T47D (cell line): ENCODE results near the gene ZNF627.

Experiments
- DNase-seq, 2 experiments: peaks; one replicate each; pipeline versions ENCODE4 v3.0.0 to v3.0.0-alpha.2; 2011 to 2012; ENCODE audit warnings: low read depth in 1 of 2, low spot score in 1 of 2
- JUND ChIP-seq: IDR thresholded peaks from 2 replicates; pipeline ENCODE4 v1.6.1; 2012; ENCODE audit warnings: low read depth
- in situ Hi-C: cut with HindIII; loops from 2 replicates; pipeline ENCODE4 v1.10.0; 2016; ENCODE audit warnings: low sequenced_read_pairs, low pct_unique_long_range_greater_than_20kb

ZNF627 gene

DNA sequence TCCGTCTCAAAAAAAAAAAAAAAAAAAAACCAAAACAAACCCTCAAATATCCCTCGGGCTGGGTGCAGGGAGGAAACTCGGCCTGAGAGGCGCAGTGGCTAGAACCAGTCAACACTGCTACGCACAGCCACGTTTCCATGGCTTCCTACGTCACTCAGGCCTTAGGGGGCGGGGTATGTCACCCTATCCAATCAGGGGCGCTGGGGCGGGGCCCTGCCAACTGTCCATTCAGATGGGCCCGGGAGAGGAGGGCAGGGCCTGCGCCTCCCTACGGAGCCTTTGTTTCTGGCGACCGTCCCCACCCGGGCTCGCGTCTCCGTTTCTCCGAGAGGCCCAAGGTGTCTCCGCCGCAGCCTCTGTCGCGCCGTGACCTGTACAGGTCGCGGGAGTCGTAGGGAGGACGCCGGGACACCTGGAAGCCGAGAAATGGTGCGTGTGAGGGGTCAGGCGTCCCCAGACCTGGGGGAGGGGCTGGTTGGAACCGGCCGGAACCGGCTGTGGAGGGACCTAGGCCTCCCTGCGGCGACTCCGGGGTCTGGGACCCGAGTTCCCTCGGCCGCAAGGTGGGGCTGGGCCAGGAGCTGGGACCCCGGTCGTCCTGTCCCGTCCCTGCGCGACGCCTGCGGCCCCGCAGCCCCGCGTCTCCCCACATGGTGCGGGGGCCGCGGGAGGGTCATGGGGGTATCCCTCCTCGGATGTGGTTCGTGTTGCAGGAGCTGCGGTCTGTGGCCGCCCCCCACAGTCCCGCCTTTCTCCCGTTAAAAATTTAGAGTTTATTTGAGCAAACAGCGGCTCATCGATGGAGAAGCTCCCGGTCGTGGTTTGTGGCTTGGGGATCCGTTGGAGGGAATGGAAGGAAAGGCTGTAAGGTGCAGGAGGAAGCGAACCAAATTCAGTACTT, at the start of gene ZNF627:
ZNF627 (plus strand) TSS at position 282 of the 901 bp plus-strand sequence; CDS start at position 427, 145 bp downstream.
- in situ Hi-C loops, result no loop called here
- peak; percentile 95 to 98 for DNase-seq
- no peak for TF ChIP-seq JUND

DNA sequence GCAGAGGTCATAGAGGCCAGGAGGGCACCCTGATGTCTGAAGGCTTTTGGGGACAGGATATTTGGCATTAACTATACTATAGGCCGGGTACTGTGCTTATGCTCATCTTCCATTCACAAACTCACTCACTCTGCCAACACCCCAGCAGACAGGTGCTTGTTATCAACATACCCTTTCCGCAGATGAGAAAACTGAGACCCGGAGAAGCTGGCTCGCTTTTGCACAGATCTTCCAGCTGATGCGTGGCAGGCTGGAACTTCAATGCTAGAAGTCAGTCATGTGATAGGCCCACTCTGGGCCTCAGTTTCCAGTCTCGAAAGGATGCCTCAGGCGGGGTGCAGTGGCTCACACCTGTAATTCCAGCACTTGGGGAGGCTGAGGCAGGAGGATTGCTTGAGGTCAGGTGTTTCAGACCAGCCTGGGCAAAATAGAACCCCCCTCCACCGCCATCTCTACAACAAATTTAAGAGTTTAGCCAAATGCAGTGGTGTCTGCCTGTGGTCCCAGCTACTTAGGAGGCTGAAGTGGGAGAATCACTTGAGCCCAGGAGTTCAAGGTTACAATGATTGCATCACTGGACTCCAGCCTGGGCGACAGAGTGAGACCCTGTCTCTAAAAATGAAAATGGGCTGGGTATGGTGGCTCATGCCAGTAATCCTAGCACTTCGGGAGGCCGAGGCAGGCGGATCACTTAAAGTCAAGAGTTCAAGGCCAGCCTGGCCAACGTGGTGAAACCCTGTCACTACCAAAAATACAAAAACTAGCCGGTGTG, 49.2 kb upstream of the ZNF627 start:
- TF ChIP-seq JUND, result no peak
- no peak for DNase-seq
- in situ Hi-C loops, result no loop called here

DNA sequence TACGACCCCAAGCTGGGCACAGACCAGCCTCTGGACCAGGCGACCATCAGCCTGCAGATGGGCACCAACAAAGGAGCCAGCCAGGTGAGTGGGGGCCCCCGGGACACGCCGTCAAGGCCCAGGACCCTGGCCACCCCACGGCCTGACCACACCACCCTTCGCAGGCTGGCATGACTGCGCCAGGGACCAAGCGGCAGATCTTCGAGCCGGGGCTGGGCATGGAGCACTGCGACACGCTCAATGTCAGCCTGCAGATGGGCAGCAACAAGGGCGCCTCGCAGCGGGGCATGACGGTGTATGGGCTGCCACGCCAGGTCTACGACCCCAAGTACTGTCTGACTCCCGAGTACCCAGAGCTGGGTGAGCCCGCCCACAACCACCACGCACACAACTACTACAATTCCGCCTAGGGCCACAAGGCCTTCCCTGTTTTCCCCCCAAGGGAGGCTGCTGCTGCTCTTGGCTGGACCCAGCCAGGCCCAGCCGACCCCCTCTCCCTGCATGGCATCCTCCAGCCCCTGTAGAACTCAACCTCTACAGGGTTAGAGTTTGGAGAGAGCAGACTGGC, 47.8 kb upstream of the ZNF627 start:
- DNase-seq, result no peak
- in situ Hi-C loops, result no loop called here
- no peak for TF ChIP-seq JUND

DNA sequence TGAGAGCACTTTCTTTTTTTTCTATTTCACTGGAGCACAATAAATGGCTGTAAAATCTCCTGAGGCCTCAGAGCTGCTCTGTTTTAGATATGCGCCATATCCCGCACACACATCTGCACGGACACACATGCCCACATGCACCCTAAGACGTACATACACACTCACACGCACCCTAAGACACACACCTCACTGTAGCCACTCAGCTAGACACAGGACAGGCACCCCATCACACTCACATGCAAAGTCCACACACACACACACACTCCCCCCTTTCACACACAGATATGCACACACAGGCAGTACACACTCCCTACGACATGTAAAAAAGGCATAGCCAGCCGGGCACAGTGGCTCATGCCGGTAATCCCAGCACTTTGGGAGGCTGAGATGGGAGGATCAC, 47.0 kb upstream of the ZNF627 start:
- DNase-seq, result no peak
- in situ Hi-C loops, result no loop called here
- TF ChIP-seq JUND, result no peak

DNA sequence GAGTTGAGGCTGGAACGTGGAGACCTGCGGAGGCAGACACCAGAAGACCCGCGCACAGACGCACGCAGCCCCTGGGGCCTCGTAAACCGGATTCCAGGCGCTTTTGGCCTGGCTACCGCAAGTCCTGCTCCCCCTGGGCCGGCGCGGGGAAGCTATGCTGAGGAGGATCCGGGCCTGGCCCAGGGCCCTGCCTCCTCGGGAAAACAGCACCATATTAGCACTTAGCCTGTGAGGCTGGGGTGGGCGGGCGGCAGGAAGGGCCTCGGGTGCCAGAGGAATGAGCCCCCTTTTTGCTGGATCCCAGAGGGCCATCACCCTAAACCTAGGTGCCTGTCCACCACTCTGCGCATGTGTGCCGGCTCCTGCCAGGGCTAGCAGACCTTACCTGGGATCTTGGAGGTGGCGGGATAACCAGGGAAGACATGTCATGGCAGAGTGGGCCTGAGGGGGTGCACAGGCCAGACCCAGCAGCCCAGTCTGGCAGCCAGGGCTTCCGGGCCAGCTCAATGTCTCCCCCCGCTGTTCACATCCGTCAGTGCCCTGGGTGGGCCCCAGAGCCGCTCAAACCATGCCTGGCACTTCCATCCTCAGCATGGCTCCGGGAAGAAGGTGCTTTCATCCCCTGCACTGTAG, 45.6 kb upstream of the ZNF627 start:
- DNase-seq, result no peak
- in situ Hi-C loops, result no loop called here
- no peak for TF ChIP-seq JUND

DNA sequence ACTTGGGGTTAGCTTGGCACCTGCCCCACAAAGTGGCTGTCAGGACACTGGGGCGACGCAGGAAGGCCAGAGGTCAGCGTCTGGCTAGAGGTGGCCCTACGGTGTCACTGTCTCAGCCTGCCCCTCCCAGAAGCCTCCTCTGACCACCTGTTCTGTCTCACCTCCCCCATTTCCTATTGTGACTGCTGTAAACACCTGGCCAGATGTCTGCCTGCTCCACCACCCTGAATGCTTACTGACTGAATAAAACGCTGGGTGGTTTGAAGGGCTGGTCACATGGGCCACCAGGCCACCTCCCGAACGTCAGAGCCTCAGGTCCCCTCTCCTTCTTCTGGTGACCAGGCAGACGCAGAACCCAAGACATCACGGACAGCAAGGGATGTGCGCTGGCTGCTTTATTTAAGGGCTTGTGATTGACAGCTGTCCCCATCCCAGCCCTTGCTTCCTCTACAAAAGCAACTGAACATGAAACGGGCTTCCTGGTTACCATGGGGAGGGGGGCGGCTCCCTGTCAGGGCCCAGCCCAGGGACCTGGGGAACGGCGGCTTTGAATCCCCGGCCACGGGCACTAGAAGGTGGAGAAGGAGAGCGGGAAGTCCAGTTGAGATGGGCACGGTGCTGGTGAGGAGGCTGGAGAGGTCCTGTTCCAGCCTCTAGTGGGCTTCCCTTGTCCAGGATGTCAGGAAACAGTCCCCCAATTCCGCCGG, 44.5 kb upstream of the ZNF627 start:
- no peak for TF ChIP-seq JUND
- DNase-seq, result no peak
- in situ Hi-C loops, result no loop called here

DNA sequence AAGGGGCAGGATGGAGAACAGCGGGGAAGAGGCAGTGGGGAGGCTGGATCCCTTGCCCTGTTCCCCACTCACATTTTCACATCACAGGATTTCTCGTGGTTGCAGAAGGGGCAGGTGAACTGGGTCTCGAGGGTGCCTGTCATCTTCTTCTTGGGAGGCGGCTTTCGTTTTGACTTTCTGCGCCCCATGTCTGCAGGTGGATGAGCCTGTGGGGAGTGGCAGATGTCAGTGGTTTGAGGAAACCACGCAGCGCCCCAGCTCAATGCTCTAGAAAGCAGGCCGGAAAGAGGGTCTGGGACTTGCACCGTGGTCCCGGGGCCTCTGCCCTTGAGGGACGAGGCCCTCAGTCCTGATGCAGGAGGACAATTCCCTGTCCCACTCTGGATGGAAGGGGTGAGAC, 43.1 kb upstream of the ZNF627 start:
- in situ Hi-C loops, result no loop called here
- no peak for TF ChIP-seq JUND
- DNase-seq, result no peak

DNA sequence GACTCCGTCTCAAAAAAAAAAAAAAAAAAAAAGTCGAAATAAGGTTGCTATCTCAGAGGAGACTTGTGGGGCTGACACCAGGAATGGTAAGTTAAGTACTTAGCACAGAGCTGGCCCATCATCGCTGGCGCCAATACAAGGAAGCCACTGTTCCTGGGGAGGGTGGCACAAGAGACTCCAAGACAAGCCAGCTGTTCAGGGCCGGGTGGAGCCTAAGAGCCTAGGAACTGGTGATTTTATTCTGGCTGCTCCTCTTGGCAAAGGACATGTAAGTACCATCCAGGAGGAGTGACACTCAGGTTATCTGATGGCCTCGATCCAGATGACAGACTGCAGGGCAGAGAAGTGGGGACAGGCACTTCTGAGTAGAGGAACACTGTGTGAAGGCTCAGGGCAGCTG, 42.0 kb upstream of the ZNF627 start:
- in situ Hi-C loops, result no loop called here
- no peak for DNase-seq
- TF ChIP-seq JUND, result no peak

DNA sequence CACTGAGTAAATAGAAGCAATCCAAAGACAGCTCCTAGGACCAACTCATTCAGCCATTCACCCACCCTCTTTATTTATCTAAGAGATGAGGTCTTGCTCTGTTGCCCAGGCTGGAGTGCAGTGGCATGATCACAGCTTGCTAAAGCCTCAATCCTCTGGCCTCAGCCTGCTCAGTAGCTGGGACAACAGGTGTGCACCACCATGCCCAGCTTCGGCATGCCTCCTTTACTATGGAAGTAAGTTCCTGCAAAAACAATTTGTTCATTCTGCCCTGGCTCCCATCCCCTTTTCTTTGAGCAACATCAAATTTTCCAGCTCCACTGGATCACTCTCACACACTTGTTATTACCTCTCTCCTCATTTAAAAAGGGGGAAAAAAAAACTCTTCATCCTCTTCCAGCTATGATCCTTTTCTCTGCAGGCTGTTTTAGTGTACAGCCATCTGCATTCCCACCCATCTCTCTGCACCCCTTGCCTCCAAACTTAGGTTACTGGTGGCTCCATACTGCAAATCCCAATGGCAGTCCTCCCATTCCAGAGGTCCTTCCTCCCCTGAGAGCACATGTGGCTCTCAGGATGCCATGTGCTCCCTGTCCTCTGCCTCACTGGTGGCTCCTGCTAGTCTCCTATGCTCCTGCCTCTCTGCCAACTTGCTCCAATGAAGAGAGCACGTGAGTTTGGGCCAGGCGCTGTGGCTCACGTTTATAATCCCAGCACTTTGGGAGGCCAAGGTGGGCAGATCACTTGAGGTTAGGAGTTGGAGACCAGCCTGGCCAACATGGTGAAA, 40.5 kb upstream of the ZNF627 start:
- no peak for TF ChIP-seq JUND
- in situ Hi-C loops, result no loop called here
- no peak for DNase-seq

DNA sequence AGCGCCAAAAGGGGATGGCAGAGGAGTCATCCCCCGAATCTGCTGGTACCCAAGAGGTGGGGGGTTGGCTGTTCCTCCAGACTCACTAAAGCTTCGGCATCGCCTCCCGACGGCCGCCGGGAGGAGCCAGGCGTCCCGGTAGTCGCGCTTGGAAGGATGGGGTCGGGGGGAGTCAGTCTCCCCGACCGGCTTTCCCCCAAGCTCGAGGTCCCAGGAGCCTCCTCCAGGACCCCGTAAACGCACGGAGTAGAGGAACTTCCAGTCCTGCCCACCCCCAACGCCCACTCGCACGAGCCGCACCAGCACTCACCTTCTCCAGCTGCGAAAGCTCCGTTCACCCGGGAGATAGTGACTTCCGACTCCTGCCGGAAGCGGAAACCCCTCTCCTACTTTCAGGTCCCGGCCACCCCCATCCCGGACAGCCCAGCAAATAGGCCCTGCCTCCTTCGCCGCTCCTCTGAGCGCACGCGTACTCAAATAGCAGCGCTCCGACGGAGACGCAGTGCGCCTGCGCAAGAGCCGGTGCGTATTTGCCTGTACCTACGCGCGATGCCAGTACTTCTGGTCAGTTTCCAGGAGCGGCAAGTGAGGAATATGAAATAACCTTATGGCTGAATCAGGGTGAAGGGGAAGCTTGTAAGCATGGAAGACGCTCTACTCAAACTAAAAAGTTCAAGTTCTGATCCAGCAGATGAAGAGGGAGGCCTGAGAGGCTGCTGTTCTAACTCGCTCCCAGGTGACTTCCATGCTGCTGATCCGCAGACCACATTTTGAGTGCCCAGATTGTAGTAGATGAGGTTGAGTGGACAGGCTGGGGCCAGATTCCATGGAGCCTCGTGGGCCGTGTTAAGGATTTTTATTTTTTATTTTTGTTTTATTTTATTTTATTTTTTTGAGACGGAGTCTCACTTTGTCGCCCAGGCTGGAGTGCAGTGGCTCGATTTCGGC, 38.1 kb upstream of the ZNF627 start, which contains the start of gene ELOF1:
ELOF1 (minus strand) TSS at position 350 of the 948 bp plus-strand sequence. CDS start 4,883 bp downstream, outside the sequence.
- DNase-seq, result peak; percentile 92 to 97
- in situ Hi-C loops, result no loop called here
- TF ChIP-seq JUND, result no peak
